A549 (cell line): ENCODE results near the gene LRP3. TPM values are rescaled to one million over a fixed set of nuclear protein-coding genes. Genes with fewer than 3 reads are reported as not detected.
A peak's percentile ranks its signal among the peaks of the same experiment; 100 is the strongest.
"Not testable (repeated sequence)": the region's sequence is repeated elsewhere in the genome, so short reads cannot be mapped to it uniquely, and the experiment has no call there.

ENCODE experiments used
- ATAC-seq, 2 experiments: fragments of 200-7000 bp in 1 of 2; fragments of >200 bp in 1 of 2; cut with Nextera tagmentation in 1 of 2; cut with Tn5 transposase in 1 of 2; 3 replicates each; pipeline versions ENCODE4 v1.8.0 to v1.9.1; 2018 to 2020; ENCODE audit warnings: mild to moderate bottlenecking in 1 of 2, moderate library complexity in 1 of 2
- CTCF ChIA-PET: fragments of 300-600 bp; sonication (Branson Sonifier 250); formaldehyde crosslinking; extraction: SDS; loops from one replicate; lab custom pipeline; 2021; ENCODE audit warnings: antibody characterized with exemption, inconsistent platforms; lab: Yijun Ruan, JAX
- POLR2A ChIA-PET: fragments of 350-600 bp; formaldehyde crosslinking; extraction: SDS; loops from one replicate; lab custom pipeline; 2021; ENCODE audit warnings: antibody characterized with exemption, inconsistent platforms; lab: Yijun Ruan, JAX
- DNase-seq, 2 experiments: peaks; one replicate each; pipeline versions ENCODE4 v3.0.0 to v3.0.0-alpha.2; 2011 to 2016; ENCODE audit warnings: low read depth in 1 of 2, low spot score in 1 of 2
- FAIRE-seq: peaks from 2 replicates; lab custom pipeline; 2011; peaks lifted over from hg19 to GRCh38; lab: Jason Lieb, UNC
- H3K27ac ChIP-seq, 2 experiments: fragments of >200 bp; sonication (Bioruptor Twin); formaldehyde crosslinking; 3 replicates each; pipeline ENCODE4 v1.5.1; 2016 to 2017
- H3K4me1 ChIP-seq: fragments of >200 bp; sonication (Bioruptor Twin); formaldehyde crosslinking; 3 replicates; pipeline ENCODE4 v1.6.1; 2016
- H3K4me2 ChIP-seq: fragments of >200 bp; sonication (Bioruptor Twin); formaldehyde crosslinking; 3 replicates; pipeline ENCODE4 v1.6.1; 2016
- H3K4me3 ChIP-seq: fragments of >200 bp; sonication (Bioruptor Twin); formaldehyde crosslinking; 3 replicates; pipeline ENCODE4 v1.5.1; 2016
- H3K9me3 ChIP-seq: fragments of >200 bp; sonication (Bioruptor Twin); formaldehyde crosslinking; 3 replicates; pipeline ENCODE4 v1.6.1; 2016
- CEBPB ChIP-seq, 2 experiments: fragments of >200 bp in 1 of 2; sonication (Bioruptor Twin) in 1 of 2; formaldehyde crosslinking in 1 of 2; IDR thresholded peaks; 2 replicates each; pipeline ENCODE4 v1.6.1; 2012 to 2016
- CHD2 ChIP-seq: fragments of 150-350 bp; IDR thresholded peaks from 2 replicates; pipeline ENCODE4 v1.6.1; 2014; ENCODE audit warnings: low read length; ENCODE audit not compliant: partially characterized antibody
- CHD4 ChIP-seq: fragments of 200-600 bp; sonication (generic); IDR thresholded peaks from 2 replicates; pipeline ENCODE4 v1.6.1; 2016; ENCODE audit warnings: antibody characterized with exemption, mild to moderate bottlenecking, borderline replicate concordance
- E2F6 ChIP-seq: IDR thresholded peaks from 2 replicates; pipeline ENCODE4 v1.6.1; 2012; ENCODE audit warnings: low read depth, borderline replicate concordance
- EP300 ChIP-seq, 2 experiments: fragments of >200 bp; sonication (Bioruptor Twin); formaldehyde crosslinking; IDR thresholded peaks; 2 replicates in 1 of 2; 3 replicates in 1 of 2; pipeline ENCODE4 v1.6.1; 2016 to 2017
- FOXS1 ChIP-seq: fragments of 250-450 bp; sonication (Bioruptor Pico); IDR thresholded peaks from 2 replicates; pipeline ENCODE4 v1.5.0; 2020; ENCODE audit warnings: mild to moderate bottlenecking, moderate library complexity
- JUN ChIP-seq, 2 experiments: fragments of >200 bp; sonication (Bioruptor Twin); formaldehyde crosslinking; IDR thresholded peaks; 2 replicates in 1 of 2; 3 replicates in 1 of 2; pipeline ENCODE4 v1.6.1; 2016 to 2017
- JUNB ChIP-seq: fragments of >200 bp; sonication (Bioruptor Twin); formaldehyde crosslinking; IDR thresholded peaks from 2 replicates; pipeline ENCODE4 v1.6.1; 2016
- KDM1A ChIP-seq: fragments of 200-600 bp; sonication (generic); IDR thresholded peaks from 2 replicates; pipeline ENCODE4 v1.6.1; 2016; ENCODE audit warnings: low read depth, mild to moderate bottlenecking
- MAFK ChIP-seq: fragments of 450-650 bp; IDR thresholded peaks from 2 replicates; pipeline ENCODE4 v1.6.1; 2014; ENCODE audit not compliant: partially characterized antibody
- MAZ ChIP-seq: fragments of 150-350 bp; IDR thresholded peaks from 2 replicates; pipeline ENCODE4 v1.6.1; 2014; ENCODE audit warnings: antibody characterized with exemption, low read depth, low read length, borderline replicate concordance
- NFE2L2 ChIP-seq: fragments of 150-350 bp; conservative IDR thresholded peaks from 2 replicates; pipeline ENCODE4 v1.6.1; 2014; ENCODE audit warnings: low read length
- NR3C1 ChIP-seq: fragments of >200 bp; sonication (Bioruptor Twin); formaldehyde crosslinking; IDR thresholded peaks from 3 replicates; pipeline ENCODE4 v1.6.1; 2017
- PBX3 ChIP-seq: IDR thresholded peaks from 2 replicates; pipeline ENCODE4 v1.6.1; 2012
- RAD21 ChIP-seq, 2 experiments: fragments of >200 bp in 1 of 2; sonication (Bioruptor Twin) in 1 of 2; formaldehyde crosslinking in 1 of 2; IDR thresholded peaks in 1 of 2; conservative IDR thresholded peaks in 1 of 2; 2 replicates in 1 of 2; 3 replicates in 1 of 2; pipeline ENCODE4 v1.6.1; 2012 to 2018; ENCODE audit warnings: inconsistent platforms in 1 of 2
- ZNF302 ChIP-seq: fragments of 250-450 bp; sonication (Bioruptor Pico); IDR thresholded peaks from 2 replicates; pipeline ENCODE4 v1.9.0; 2021; ENCODE audit warnings: inconsistent platforms, mild to moderate bottlenecking, moderate library complexity
- WGBS: methylation state at CpG from one replicate; pipeline ENCODE4 v1.1.6; 2017; ENCODE audit errors: missing lambda C conversion rate; 5-methylcytosine and 5-hydroxymethylcytosine counted together
- polyA plus RNA-seq, 4 experiments: library from polyadenylated mRNA; depleted of rRNA in 3 of 4; stranded (reverse); fragments of >200 nt; fragmentation: RNase III in 1 of 4; extraction: RNeasy Plus Mini Kit Qiagen cat#74134 plus additional on column Dnase treatment in 1 of 4; gene quantifications; 2 replicates in 3 of 4; 3 replicates in 1 of 4; pipeline ENCODE4 v1.2.3, GENCODE V29; 2011 to 2017
- TF ChIP-seq, protein P1 (sequence below): fragments of >200 bp; sonication (Bioruptor Twin); formaldehyde crosslinking; IDR thresholded peaks from 2 replicates; pipeline ENCODE4 v1.6.1; 2016

The LRP3 gene
- polyA plus RNA-seq, 2 of the 4 experiments (the other 2 are of a cell fraction): 10.9 to 25.1 TPM

DNA sequence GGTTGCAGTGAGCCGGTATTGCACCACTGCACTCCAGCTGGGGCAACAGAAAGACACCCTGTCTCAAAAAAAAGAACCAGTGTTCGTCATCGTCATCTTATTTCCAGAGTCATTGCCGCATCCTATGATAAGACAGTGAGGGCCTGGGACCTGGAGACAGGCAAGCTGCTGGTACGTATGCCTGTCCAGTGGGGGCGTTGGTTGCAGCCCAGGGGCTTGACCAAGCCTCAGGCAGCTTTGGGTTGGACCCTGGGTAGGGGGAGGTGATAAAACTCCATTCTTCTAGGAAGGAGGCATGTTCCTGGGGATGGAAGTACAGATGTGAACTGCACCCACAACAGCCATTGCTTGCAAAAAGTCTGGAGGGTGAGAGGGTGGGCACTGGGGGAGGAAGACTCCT lies 46.6 kb upstream of the LRP3 start:
- no peak overlapping the region for H3K27ac ChIP-seq
- CTCF ChIA-PET: interaction anchor here (0.7 to 10.2 kb wide), 8 partner anchors 14 to 464 kb away, joined by 3 to 162 read pairs (median 8); no protein-coding TSS in a partner anchor
- 80% methylated on average over 6 of the region's 6 CpGs for WGBS
- no peak for ATAC-seq
- no peak for DNase-seq
- H3K4me1 ChIP-seq: no peaks in the 10 kb centered on the region
- POLR2A ChIA-PET: interaction anchor here (2.8 kb wide), 1 partner anchor 29 kb away, joined by 8 read pairs; no protein-coding TSS in a partner anchor
- no peak for TF ChIP-seq CHD2
- TF ChIP-seq RAD21 (conservative IDR thresholded peaks at IDR 0.05 in 1 of 2, IDR thresholded peaks at IDR 0.05 in 1 of 2): no peak
- TF ChIP-seq PBX3: no peak
- TF ChIP-seq, protein P1, sequence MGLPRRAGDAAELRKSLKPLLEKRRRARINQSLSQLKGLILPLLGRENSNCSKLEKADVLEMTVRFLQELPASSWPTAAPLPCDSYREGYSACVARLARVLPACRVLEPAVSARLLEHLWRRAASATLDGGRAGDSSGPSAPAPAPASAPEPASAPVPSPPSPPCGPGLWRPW: no peak
- TF ChIP-seq JUNB: no peak
- no peak for TF ChIP-seq FOXS1
- TF ChIP-seq KDM1A: no peak
- TF ChIP-seq NR3C1: no peak
- TF ChIP-seq EP300 (IDR thresholded peaks at IDR 0.05): no peak
- no peak for TF ChIP-seq MAFK
- TF ChIP-seq ZNF302 (CRISPR knock-in tag): no peak
- no peak for TF ChIP-seq MAZ
- TF ChIP-seq CHD4: no peak
- H3K4me3 ChIP-seq: no peak overlapping the region
- no peaks in the 10 kb centered on the region for H3K9me3 ChIP-seq
- H3K4me2 ChIP-seq: no peak overlapping the region
- FAIRE-seq: no peak

- no peak for TF ChIP-seq CEBPB (IDR thresholded peaks at IDR 0.05)
- TF ChIP-seq E2F6: no peak
- CTCF ChIA-PET: interaction anchor here (1.3 to 10.2 kb wide), 10 partner anchors 8 to 256 kb away, joined by 3 to 162 read pairs (median 8); no protein-coding TSS in a partner anchor
- ATAC-seq: peak in 1 of 2 experiments; percentile 9; a peak in 1 of 6 replicates
- H3K4me1 ChIP-seq: no peaks in the 10 kb centered on the region
- no peak overlapping the region for H3K27ac ChIP-seq
- no peak overlapping the region for H3K4me2 ChIP-seq
- no peak overlapping the region for H3K4me3 ChIP-seq
- H3K9me3 ChIP-seq: no peaks in the 10 kb centered on the region
- POLR2A ChIA-PET: interaction anchor here (1.0 kb wide), 1 partner anchor 26 kb away, joined by 3 read pairs; no protein-coding TSS in a partner anchor
- no peak for DNase-seq
- no peak for FAIRE-seq
- 61% methylated on average over 14 of the region's 14 CpGs for WGBS
These were observed 43.1 kb upstream of the LRP3 start for GRCh38 chr19:33150852-33151518.

- no peak for TF ChIP-seq NFE2L2
- no peak for TF ChIP-seq RAD21 (conservative IDR thresholded peaks at IDR 0.05 in 1 of 2, IDR thresholded peaks at IDR 0.05 in 1 of 2)
- peak; percentile 36 to 52; a peak in 3 of 4 replicates for TF ChIP-seq CEBPB (IDR thresholded peaks at IDR 0.05)
- TF ChIP-seq JUN (IDR thresholded peaks at IDR 0.05): no peak
- ATAC-seq: no peak
- ChIA-PET CTCF (interaction anchor here (0.7 to 10.2 kb wide), 12 partner anchors 8 to 264 kb away, joined by 3 to 162 read pairs (median 7); no protein-coding TSS in a partner anchor), POLR2A (interaction anchor here (1.2 kb wide), 1 partner anchor 24 kb away, joined by 3 read pairs; no protein-coding TSS in a partner anchor)
- DNase-seq: no peak
- Histone ChIP-seq H3K4me1 (no peaks in the 10 kb centered on the region), H3K4me3 (no peak overlapping the region), H3K27ac (no peak overlapping the region), H3K9me3 (no peaks in the 10 kb centered on the region), H3K4me2 (no peak overlapping the region)
- WGBS: 53% methylated on average over 2 of the region's 2 CpGs
- FAIRE-seq: peak; percentile 49
These were observed 42.0 kb upstream of the LRP3 start for GRCh38 chr19:33152176-33152575.

- not testable (repeated sequence) for H3K4me1 ChIP-seq, ATAC-seq, H3K4me3 ChIP-seq, H3K9me3 ChIP-seq, H3K27ac ChIP-seq, DNase-seq, FAIRE-seq, H3K4me2 ChIP-seq
- CTCF ChIA-PET: interaction anchor here (0.7 to 10.2 kb wide), 10 partner anchors 8 to 619 kb away, joined by 3 to 162 read pairs (median 6); no protein-coding TSS in a partner anchor
- WGBS: 65% methylated on average over 4 of the region's 4 CpGs
- POLR2A ChIA-PET: interaction anchor here (1.2 kb wide), 1 partner anchor 24 kb away, joined by 3 read pairs; no protein-coding TSS in a partner anchor
These were observed 41.5 kb upstream of the LRP3 start for GRCh38 chr19:33152625-33153024.

DNA sequence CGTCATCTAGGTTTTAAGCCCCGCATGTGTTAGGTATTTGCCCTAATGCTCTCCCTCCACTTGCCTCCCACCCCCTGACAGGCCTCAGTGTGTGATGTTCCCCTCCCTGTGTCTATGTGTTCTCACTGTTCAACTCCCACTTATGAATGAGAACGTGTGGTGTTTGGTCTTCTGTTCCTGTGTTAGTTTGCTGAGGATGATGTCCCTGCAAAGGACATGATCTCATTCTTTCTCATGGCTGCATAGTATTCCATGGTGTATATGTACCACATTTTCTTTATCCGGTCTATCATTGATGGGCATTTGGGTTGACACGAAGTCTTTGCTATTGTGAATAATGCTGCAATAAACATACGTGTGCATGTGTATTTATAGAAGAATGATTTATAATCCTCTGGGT lies 39.8 kb upstream of the LRP3 start:
- WGBS: 71% methylated on average over 6 of the region's 6 CpGs

More for the DNA sequence above, 39.8 kb upstream of the LRP3 start:
- H3K4me3 ChIP-seq, H3K4me1 ChIP-seq, H3K9me3 ChIP-seq, DNase-seq, ATAC-seq, H3K27ac ChIP-seq, H3K4me2 ChIP-seq, FAIRE-seq: not testable (repeated sequence)
- ChIA-PET POLR2A (interaction anchor here (1.7 kb wide), 1 partner anchor 22 kb away, joined by 8 read pairs; no protein-coding TSS in a partner anchor), CTCF (interaction anchor here (8.4 to 14.6 kb wide), 3 partner anchors 9 to 30 kb away, joined by 74 to 113 read pairs (median 97); no protein-coding TSS in a partner anchor)
